NCI-H2171 treated with DMSO at 0.1 percent for 48 hours (cell line): Measurements from ENCODE around the gene AKT1S1.
A peak's percentile ranks its signal among the peaks of the same experiment; 100 is the strongest.
"Not testable (repeated sequence)": the region's sequence is repeated elsewhere in the genome, so short reads cannot be mapped to it uniquely, and the experiment has no call there.

ENCODE experiments used
- DNase-seq: peaks from one replicate; lab custom pipeline; 2025; lab: John Stamatoyannopoulos, UW

The AKT1S1 gene

GRCh38 chr19:49836176-49837008, 40.8 kb downstream of the AKT1S1 start:
- no peak for DNase-seq

- DNase-seq: no peak
Measured at GRCh38 chr19:49835562-49835961, 41.6 kb downstream of the AKT1S1 start.

GRCh38 chr19:49833599-49833998, 43.6 kb downstream of the AKT1S1 start:
- DNase-seq: no peak

- DNase-seq: no peak
Measured at GRCh38 chr19:49832556-49832955, 44.6 kb downstream of the AKT1S1 start.

- DNase-seq: no peak
Measured at GRCh38 chr19:49831592-49831991, 45.6 kb downstream of the AKT1S1 start.

GRCh38 chr19:49830766-49831165, 46.4 kb downstream of the AKT1S1 start:
- DNase-seq: no peak

GRCh38 chr19:49829721-49830120, 47.4 kb downstream of the AKT1S1 start:
- no peak for DNase-seq

GRCh38 chr19:49829200-49829599, 48.0 kb downstream of the AKT1S1 start:
- DNase-seq: no peak

GRCh38 chr19:49827034-49827433, 50.1 kb downstream of the AKT1S1 start:
- no peak for DNase-seq

- no peak for DNase-seq
Measured at GRCh38 chr19:49824662-49825061, 52.5 kb downstream of the AKT1S1 start.

GRCh38 chr19:49823472-49823871, 53.7 kb downstream of the AKT1S1 start:
- peak; percentile 60 for DNase-seq

- peak; percentile 37 for DNase-seq
Measured at GRCh38 chr19:49820125-49820524, 57.0 kb downstream of the AKT1S1 start.

- DNase-seq: not testable (repeated sequence)
Measured at GRCh38 chr19:49819452-49820115, 57.6 kb downstream of the AKT1S1 start.
